Dedifferentiated amniotic fluid mesenchymal stem cell (primary cell): ENCODE measurements around the gene CCR7.

Source experiments
- DNase-seq: peaks from one replicate; pipeline ENCODE4 v3.0.0-alpha.2; 2016; ENCODE audit errors: extremely low spot score

CCR7 gene, protein sequence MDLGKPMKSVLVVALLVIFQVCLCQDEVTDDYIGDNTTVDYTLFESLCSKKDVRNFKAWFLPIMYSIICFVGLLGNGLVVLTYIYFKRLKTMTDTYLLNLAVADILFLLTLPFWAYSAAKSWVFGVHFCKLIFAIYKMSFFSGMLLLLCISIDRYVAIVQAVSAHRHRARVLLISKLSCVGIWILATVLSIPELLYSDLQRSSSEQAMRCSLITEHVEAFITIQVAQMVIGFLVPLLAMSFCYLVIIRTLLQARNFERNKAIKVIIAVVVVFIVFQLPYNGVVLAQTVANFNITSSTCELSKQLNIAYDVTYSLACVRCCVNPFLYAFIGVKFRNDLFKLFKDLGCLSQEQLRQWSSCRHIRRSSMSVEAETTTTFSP

DNA sequence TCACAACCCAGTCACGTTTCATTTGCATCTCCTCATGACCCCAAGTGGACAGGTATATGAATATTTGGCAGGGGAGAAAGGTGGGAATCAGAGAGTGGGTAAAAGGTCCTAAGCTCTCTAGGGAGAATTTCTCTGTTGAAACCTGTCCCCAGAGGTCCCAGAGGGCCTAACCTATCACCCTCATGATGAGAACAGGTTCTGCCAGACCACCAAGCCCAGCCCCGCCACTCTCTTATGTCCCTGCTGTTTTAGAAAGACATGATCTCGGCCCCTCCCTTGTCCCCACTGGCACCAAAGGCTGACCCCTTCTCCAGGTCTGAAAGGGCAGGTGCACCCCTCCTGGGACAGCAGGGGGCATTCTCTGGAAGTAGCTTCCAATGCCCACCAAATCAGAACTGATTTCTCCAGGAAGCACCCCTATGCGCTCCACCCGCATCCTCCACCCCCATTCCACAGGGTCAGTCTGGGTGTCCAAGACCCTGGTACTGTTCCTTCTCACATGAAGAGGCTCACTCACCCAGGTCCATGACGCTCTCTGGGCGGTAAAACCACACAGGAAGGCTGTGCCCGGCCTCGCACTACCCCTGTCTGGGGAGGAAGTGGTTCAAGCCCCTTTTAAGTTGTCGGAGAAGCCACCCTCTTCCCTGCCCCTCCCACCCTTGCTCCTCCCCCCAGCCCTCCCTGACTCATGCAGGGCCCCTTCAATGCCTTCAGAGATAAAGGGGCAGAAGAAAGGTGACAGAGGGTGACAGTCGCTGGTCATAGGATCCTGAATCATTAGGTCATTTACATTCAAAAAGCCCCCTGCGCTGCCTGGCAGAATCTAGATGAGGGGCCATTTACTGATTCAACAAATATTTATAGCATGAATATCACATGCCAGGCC lies at the start of gene CCR7:
TSS of gene CCR7 (minus strand) at position 590 of the 886 bp plus-strand sequence. CDS start at position 527, 63 bp downstream.
- DNase-seq = no peak

DNA sequence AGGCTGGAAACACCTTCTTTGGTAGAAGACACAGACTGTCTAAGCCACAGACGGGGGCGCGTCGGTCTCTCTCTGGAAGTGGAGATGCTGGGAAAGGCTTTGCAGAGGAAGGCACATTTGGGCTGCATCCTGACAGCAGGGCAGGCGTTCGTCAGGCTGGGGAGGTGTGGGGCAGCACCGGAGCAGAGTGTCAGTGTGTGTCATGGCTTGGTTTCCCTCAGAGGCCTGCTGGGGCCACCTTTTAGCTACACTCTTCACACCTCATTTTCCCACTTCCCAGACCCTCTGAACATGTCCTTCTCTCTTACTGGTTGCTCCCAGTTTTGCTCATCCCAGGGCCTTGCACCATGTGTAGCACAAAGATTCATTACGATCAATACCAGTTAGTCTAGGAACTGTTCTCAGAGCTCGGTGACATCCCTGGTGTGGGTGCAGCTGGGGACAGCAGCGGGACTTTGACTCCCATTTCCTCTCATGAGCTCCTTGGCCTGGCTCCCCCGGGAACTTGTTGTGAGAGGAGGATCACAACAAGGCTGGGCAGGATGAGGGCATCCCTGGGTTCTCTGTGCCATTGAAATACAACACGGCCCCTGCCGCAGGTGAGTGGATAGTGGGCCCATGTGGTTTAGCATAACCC lies 49.3 kb upstream of the CCR7 start:
- DNase-seq = no peak

DNA sequence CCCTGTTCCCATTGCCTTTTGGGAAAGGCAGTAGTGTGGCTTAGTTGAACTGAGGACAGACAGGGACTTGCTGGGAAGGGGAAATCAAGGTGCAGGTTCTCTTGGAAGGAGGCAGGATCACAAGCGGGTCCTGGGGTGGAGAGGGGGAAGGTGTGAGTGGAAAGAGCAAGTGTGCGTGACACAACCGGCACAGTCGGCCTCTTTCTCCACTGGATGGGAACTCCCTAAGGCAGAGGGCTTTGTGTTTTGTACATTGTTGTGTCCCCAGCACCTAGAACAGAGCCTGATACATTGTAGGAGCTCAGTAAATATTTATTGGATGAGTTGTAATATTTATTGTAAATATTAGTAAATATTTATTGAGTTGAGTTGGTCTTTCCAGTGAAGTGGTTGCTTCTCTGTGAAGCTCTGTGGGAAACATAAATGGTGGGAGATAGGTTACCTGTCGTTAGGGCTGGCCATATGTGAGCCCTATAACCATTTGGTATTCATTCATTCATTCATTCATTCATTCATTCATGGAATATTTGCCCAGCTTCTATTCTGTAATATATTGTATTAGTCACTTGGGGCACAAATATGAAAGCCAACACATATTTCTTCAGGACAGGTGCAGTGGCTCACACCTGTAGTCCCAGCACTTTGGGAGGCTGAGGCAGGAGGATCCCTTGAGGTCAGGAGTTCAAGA lies 48.3 kb upstream of the CCR7 start:
- no peak for DNase-seq

DNA sequence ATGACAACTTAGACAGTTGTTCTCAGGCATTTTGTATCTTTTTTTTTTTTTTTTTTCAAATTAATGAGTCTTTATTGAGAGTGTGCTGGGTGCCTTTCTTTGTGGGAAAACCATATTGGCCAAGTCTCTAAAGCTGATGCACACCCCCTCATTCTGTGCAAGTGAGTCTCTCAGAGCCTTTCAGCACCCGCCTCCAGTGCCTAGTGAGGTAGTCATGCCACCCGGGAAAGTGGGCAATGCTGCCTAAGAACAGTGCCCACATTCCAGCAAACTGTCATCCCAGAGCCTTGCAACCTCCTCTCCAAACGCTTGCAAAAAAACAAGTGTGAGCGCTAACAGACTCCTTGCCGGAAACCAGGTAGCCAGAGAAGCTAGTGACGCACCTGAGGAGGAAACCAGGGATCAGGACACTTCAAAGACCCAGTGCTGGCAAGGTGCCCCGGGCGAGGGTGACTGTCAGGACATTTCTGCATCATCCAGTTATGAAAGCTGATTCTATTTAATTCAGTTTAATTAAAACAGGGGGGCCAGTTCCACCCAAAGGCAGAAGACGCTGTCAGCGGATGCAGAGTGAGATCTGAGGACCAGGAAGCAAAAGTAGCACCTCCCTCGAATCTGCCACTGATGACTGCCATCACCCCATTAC lies 47.5 kb upstream of the CCR7 start:
- DNase-seq = no peak

DNA sequence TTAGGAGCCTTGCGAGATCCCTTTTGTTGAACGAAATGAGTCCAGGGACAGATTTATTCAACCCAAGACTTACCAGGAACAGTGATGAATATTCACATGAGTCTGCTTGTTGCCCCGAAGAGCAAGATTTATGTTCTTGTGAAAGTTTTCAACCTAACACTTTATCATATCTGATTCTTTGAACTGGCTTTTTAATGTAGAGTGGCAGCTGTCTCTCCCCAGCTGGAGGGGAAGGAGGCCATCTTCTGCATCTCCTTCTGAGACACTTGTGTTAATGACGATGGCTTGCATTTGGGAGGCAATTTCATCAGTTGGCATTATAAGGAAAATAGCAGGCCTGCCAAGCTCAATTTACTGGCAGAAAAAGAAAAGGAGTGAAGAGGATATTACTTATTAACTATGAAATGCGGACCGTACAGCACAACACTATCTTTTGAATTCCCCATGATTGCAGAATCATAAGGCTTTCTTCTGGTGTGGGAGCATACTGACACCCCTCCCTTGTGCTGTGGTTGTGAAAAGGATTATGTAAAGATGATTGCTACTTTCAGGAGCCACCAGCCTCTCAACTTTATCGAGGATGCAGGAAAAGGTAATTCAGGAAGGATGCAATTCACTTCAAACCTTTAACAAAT lies 46.7 kb upstream of the CCR7 start:
- DNase-seq = no peak

DNA sequence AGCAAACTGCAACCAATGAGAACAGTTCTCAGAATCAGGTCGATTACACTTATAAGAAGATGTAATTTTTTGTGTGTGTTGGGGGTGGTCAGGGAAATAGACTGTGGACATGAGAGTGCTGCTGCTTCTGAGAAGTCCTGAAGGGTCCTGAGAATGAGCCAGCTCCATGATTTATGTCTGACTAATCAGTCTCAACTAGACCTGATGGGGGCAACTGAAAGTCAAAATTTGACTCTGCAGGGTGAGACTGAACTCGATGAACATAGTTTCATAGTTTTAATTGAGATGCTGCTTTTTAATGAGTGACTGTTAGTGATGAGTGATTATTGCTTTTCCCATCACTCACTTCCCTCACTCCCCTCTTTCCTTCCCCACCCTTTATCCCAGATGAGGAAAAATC lies 45.1 kb upstream of the CCR7 start:
- no peak for DNase-seq

DNA sequence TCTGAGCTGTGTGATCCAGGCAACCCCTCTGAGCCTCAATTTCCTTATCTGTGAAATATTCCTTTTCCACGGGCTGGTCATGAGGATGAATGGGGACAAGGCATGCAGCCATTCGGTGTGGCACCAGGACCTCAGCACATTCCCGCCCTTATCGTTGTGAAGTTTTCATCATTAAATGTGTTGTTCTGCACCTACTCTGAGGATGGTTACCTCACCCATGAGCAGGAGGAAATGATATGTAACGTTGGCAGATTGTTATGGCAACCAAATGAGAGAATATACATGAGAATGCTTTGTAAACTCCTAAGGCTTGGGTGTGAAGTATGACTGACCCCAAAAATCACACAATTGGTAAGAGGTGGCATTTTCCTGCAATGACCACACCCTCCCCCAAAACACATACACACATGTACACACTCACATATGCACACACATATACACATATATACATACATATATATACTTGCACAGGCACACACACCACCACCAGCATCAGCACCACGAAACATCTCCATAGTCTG lies 42.8 kb upstream of the CCR7 start:
- DNase-seq = no peak

DNA sequence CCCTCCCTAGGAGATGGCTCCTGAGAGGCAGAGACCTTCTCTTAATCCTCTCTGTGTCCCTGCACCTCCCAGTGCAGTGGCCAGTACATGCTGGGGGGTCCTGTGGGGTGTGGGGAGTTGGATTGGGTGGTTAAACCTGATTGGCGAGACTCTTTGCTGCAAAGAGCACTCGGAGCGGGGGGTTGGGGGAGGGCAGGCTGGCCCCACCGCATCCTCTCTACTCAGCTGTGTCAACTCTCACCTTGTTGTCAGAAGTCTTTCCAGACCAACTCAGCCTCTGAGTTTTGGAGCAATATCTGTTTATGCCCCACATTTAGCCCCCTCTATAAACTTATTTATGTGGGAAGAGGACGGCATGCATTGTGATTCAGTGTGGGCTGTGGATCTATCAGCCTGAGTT lies 42.4 kb upstream of the CCR7 start:
- DNase-seq = no peak

DNA sequence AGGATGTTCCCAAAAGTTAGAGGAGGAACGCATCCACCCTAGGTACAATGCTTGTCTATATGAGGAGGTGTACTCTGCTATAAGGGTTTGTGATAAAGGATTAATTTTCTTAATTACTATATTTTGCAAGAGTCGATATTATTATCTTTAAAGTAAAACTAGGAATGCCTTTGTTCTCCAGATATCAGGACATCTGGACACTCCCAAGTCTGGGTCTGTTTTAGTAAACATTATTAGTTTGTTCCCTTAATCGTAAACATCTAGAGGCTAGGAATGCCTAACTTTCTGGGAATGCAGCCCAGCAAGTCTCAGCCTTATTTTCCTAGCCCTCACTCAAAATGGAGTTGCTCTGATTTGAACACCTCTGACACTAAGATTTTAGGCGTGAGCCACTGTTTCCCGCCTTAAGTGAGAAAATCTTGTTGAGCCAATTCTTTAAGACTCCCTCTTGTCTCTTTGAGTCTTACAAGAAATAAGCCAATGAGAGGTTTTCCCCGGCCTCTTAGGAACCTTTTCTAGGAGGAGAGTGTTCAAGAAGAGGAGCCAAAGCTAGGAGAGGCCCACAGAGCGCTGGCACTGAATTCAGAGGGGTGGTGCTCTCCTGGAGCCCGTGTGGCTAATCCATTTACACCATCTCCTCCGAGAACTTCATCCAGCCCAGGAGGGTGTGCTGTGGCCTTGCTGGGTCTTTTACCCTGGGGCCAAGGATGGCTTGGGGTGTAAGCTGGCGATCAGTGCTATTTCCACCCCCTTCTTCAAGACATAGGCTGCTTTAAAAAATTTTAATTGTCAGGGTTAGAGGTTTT lies 41.5 kb upstream of the CCR7 start:
- no peak for DNase-seq

DNA sequence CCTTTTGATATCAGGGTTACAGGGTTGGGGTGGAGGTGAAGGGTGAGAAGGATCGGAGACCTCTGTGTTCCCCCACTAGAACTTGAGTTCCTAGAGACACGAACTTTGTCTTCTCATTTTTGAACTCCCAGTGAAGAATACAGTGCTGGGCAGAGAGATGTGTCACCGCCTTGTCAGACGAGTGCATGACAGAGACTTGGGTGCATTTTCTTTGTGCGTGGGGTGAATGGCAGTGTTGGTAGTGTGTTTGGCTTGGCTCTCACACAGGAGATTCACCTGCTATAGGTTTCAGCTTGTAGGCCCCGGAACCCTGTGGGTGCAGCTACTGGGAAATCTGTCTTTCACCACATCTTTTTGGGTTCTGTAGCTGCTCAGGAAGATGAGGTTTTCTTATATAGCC lies 40.0 kb upstream of the CCR7 start:
- no peak for DNase-seq

DNA sequence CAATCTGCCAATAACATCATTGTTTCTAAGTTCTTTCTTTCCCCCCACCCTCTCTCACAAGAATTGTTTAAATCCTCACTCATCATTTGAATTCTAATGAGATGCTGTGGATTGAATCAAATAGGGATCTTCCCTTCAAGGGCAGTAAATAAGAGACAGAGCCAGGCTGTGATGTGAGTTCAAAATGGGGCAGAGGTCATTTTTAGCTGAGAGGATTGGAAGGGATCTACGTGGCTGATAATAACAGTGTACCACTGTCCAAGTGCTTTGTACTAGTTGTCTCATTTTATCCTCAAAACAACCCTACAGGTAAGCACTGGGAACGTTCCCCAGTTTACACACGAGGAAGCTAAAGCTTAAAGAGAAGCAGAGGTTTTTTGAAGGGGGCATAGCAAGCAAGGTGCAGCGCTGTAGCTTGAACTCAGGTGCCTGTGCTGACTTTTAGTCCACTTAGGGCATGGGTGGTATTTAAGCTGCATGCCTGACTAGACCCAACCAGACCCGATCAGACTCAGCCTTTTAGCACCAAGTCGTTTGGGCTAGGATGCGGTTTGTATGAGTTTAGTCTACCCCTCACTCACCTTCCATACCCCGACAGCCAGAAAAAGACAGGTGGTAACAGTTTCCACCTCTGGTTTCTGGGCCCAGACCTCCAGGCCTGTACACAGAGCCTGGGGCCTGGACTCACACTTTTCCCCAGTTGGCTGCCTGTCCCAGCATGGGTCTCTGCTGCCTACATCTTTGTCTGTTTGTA lies 39.2 kb upstream of the CCR7 start:
- DNase-seq = no peak

DNA sequence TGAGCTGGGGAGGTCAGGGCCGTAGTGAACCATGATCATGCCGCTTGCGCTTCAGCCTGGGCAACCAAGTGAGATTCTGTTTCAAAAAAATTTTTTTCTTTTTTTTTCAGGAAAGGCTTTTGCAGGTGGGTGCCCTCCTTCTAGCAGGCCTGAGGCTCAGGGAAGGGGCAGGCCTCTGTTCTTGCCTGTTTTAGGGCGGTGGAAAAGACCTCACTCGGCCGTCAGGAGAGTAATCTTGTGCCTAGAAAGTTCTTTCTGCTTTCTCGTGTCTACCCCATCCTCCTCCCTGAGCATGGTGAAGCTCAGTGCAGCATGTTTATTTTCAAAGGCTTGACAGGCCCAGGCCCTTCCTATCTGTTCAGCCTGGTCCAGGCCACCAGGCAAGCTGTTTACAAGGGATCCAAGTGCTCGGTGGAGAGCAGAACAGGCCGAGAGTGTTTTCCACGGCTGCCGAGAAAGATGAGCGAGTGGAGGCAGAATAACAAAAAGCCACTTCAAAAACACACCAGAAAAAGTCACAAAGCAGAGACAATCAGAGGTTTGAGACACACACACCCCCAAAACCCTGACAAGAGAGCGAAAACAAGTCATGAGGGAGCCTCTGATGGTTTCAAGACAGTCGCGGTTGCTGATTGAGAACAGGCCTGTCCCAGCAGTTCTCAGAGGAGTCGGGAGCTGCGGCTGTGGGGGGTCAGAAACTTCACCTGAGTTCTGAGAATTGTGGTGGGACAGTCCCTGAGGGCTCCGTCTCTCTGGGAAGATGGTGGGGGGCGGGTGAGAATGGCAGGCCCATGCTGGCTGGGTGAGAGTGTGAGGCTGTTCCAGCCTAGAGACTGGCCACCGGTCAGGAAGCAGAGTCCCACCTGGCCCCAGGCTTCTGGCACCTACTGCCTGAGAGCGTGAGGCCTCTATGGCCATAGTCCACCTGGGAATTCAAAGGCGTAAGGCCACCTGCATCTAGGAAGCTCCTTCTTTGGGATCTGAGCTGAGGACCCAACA lies 37.5 kb upstream of the CCR7 start:
- no peak for DNase-seq

DNA sequence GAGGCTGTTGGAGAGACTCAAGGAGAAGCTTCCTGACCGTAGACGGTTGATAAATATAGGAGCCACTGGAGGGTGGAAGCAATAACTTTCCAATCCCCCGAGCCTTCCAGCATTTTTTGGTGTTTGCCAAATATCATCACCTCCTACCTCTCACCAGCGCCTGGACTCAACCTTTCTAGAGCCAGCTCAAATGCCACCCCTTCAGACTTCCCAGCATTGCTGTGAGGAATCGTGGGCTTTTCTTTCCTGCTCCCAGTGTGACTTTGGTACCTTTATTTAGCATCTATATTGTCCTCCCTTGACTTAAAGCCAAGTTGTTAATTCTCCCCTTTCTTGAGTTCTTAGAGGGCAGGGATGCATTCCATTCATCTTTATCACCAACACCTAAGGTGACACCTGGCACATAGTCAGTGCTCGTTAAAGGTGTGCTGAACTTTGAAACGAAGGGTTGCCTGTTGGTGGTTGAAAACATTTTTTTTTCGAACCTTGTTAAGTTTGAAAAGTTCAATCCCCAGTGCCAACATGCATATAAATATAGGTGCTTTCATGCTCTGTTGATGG lies 35.3 kb upstream of the CCR7 start:
- DNase-seq = no peak

DNA sequence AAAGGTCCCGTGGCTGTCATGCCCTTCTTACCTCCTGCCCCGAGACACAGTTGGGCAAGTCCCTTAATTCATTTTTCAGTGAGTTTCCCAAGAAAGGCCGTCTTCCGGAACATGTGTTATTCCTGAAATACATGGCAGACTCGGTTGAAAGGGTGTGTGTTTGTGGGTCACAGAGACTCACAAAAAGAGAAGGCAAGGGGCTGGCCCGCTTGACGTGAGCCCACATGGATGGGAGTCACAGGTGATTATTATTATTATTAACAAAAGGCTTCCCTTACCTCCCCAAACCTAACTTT lies 34.1 kb upstream of the CCR7 start:
- DNase-seq = no peak

DNA sequence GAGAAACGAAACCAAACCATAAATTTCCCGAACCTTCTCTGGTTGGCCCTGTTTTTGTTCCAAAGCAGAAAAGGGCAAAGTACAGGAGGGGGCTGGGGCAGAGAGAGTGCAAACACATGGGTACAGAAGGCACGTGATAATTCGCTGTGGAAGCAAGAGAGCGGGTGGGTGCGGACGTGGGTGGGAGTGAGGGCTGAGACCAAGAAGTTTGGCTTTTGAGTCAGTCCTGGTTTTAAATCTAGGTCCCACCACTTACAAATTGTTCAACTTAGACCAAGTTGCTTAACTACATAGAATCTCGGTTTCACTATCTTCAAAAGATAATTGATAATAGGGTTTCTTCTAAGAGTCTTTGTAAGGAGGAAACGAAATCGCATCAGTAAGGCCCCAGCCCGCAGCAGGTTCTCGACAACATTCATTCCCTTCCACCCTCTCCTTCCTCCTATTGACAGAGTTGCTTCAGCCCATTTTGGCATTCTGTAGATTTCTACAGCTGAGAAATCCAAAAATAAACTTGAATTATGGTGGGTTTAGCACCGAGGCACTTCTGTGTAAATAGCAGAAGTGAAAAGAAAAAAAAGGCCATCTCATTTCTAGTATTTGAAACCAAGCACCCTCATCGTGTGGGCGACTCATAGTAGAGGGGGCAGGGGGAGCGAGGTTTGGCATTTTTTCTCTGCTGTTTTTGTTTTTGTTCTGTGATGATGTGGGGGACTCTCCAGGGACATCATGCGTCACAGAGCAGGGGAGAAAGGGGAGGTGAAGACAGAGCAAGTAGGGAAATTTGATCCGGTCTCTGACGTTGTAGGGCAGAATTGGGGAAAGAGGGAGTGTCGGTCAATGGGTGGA lies 33.6 kb upstream of the CCR7 start:
- DNase-seq = no peak

DNA sequence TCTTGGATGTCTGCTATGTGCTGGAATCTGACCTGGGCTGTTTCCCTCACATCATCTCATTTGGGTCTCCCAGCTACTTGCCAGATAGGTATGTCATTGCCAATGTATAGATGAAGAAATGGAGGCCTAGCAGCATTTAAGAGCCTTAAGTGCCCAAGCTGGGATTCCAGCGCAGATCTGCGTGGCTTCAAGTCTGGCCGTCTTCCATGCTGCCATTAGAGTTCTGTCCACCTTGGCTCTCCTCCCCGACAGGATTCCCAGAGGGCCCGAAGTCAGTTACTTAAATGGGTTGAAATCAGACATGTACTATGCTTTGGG lies 33.0 kb upstream of the CCR7 start:
- no peak for DNase-seq
